Measurements from ENCODE around the gene G6PD.
"Not testable (repeated sequence)": the region's sequence is repeated elsewhere in the genome, so short reads cannot be mapped to it uniquely, and the experiment has no call there.

The G6PD gene

GRCh38 chrX:154546354-154547244 is at the start of gene G6PD:
Gene G6PD, minus strand, starts transcription at chrX:154546846. Its CDS starts 691 bp downstream, at chrX:154546155.
- Histone ChIP-seq H3K9me3 (ENCODE audit: insufficient read depth, low read depth, low read length) (no peaks in the 10 kb centered on the region), H3K4me1 (ENCODE audit: insufficient read depth, low read length) (no peaks in the 10 kb centered on the region), H3K9ac (ENCODE audit: low read depth, low read length) (peak within 1 kb of the TSS; percentile 91; the same call in 1 of the 2 replicates), H3K36me3 (ENCODE audit: insufficient read depth, low read depth, low read length) (peaks cover 24% of the 10 kb centered on the region; the same call in 1 of the 2 replicates), H3K27ac (ENCODE audit: low read length) (no peak within 1 kb of the TSS), H3K4me3 (ENCODE audit: low read length) (peak within 1 kb of the TSS; percentile 96), H3K27me3 (ENCODE audit: insufficient read depth, low read length) (no peaks in the 10 kb centered on the region)

- Histone ChIP-seq H3K9me3 (ENCODE audit: insufficient read depth, low read depth, low read length) (no peaks in the 10 kb centered on the region), H3K27me3 (ENCODE audit: insufficient read depth, low read length) (no peaks in the 10 kb centered on the region), H3K27ac (ENCODE audit: low read length) (no peak overlapping the region), H3K36me3 (ENCODE audit: insufficient read depth, low read depth, low read length) (no peaks in the 10 kb centered on the region), H3K4me1 (ENCODE audit: insufficient read depth, low read length) (peaks cover 13% of the 10 kb centered on the region), H3K9ac (ENCODE audit: low read depth, low read length) (no peak overlapping the region; the same call in 1 of the 2 replicates), H3K4me3 (ENCODE audit: low read length) (0 out of 2 replicates have a peak overlapping the region, but pooled peaks have one; percentile 41)
These were observed 49.1 kb upstream of the G6PD start for GRCh38 chrX:154595559-154596249.

GRCh38 chrX:154594491-154594890 is 47.8 kb upstream of the G6PD start:
- no peak overlapping the region for H3K27ac ChIP-seq (ENCODE audit: low read length)

GRCh38 chrX:154593201-154593600 is 46.6 kb upstream of the G6PD start:
- H3K9me3 ChIP-seq (ENCODE audit: insufficient read depth, low read depth, low read length) = no peaks in the 10 kb centered on the region

More at GRCh38 chrX:154594491-154594890, 47.8 kb upstream of the G6PD start:
- H3K4me3 ChIP-seq (ENCODE audit: low read length) = no peak overlapping the region
- H3K9ac ChIP-seq (ENCODE audit: low read depth, low read length) = no peak overlapping the region
- H3K27me3 ChIP-seq (ENCODE audit: insufficient read depth, low read length) = no peaks in the 10 kb centered on the region
- H3K4me1 ChIP-seq (ENCODE audit: insufficient read depth, low read length) = peaks cover 13% of the 10 kb centered on the region
- H3K36me3 ChIP-seq (ENCODE audit: insufficient read depth, low read depth, low read length) = no peaks in the 10 kb centered on the region
- no peaks in the 10 kb centered on the region for H3K9me3 ChIP-seq (ENCODE audit: insufficient read depth, low read depth, low read length)

GRCh38 chrX:154592505-154592904 is 45.9 kb upstream of the G6PD start:
- H3K9me3 ChIP-seq (ENCODE audit: insufficient read depth, low read depth, low read length) = no peaks in the 10 kb centered on the region
- peaks cover 13% of the 10 kb centered on the region for H3K4me1 ChIP-seq (ENCODE audit: insufficient read depth, low read length)
- no peak overlapping the region for H3K27ac ChIP-seq (ENCODE audit: low read length)

More at GRCh38 chrX:154593201-154593600, 46.6 kb upstream of the G6PD start:
- H3K4me1 ChIP-seq (ENCODE audit: insufficient read depth, low read length) = peaks cover 13% of the 10 kb centered on the region
- no peak overlapping the region for H3K27ac ChIP-seq (ENCODE audit: low read length)
- H3K36me3 ChIP-seq (ENCODE audit: insufficient read depth, low read depth, low read length) = no peaks in the 10 kb centered on the region
- H3K27me3 ChIP-seq (ENCODE audit: insufficient read depth, low read length) = no peaks in the 10 kb centered on the region
- H3K9ac ChIP-seq (ENCODE audit: low read depth, low read length) = no peak overlapping the region
- no peak overlapping the region for H3K4me3 ChIP-seq (ENCODE audit: low read length)

GRCh38 chrX:154590415-154590814 is 43.8 kb upstream of the G6PD start:
- not testable (repeated sequence) for H3K27ac ChIP-seq (ENCODE audit: low read length); H3K4me1 ChIP-seq (ENCODE audit: insufficient read depth, low read length); H3K9ac ChIP-seq (ENCODE audit: low read depth, low read length); H3K36me3 ChIP-seq (ENCODE audit: insufficient read depth, low read depth, low read length); H3K4me3 ChIP-seq (ENCODE audit: low read length); H3K9me3 ChIP-seq (ENCODE audit: insufficient read depth, low read depth, low read length); H3K27me3 ChIP-seq (ENCODE audit: insufficient read depth, low read length)

More at GRCh38 chrX:154592505-154592904, 45.9 kb upstream of the G6PD start:
- no peak overlapping the region for H3K9ac ChIP-seq (ENCODE audit: low read depth, low read length)
- H3K27me3 ChIP-seq (ENCODE audit: insufficient read depth, low read length) = no peaks in the 10 kb centered on the region
- no peaks in the 10 kb centered on the region for H3K36me3 ChIP-seq (ENCODE audit: insufficient read depth, low read depth, low read length)
- no peak overlapping the region for H3K4me3 ChIP-seq (ENCODE audit: low read length)

GRCh38 chrX:154584585-154585183 is 38.0 kb upstream of the G6PD start, which contains the start of gene CTAG1A:
Gene CTAG1A, plus strand, starts transcription at chrX:154585133. Its CDS starts 74 bp downstream, at chrX:154585207.
- not testable (repeated sequence) for H3K27me3 ChIP-seq (ENCODE audit: insufficient read depth, low read length); H3K27ac ChIP-seq (ENCODE audit: low read length); H3K4me3 ChIP-seq (ENCODE audit: low read length); H3K36me3 ChIP-seq (ENCODE audit: insufficient read depth, low read depth, low read length); H3K9me3 ChIP-seq (ENCODE audit: insufficient read depth, low read depth, low read length); H3K9ac ChIP-seq (ENCODE audit: low read depth, low read length); H3K4me1 ChIP-seq (ENCODE audit: insufficient read depth, low read length)

- not testable (repeated sequence) for H3K9me3 ChIP-seq (ENCODE audit: insufficient read depth, low read depth, low read length); H3K9ac ChIP-seq (ENCODE audit: low read depth, low read length); H3K4me3 ChIP-seq (ENCODE audit: low read length); H3K4me1 ChIP-seq (ENCODE audit: insufficient read depth, low read length); H3K27me3 ChIP-seq (ENCODE audit: insufficient read depth, low read length); H3K36me3 ChIP-seq (ENCODE audit: insufficient read depth, low read depth, low read length); H3K27ac ChIP-seq (ENCODE audit: low read length)
These were observed 36.3 kb upstream of the G6PD start for GRCh38 chrX:154582994-154583393.

- H3K4me1 ChIP-seq (ENCODE audit: insufficient read depth, low read length); H3K9ac ChIP-seq (ENCODE audit: low read depth, low read length); H3K36me3 ChIP-seq (ENCODE audit: insufficient read depth, low read depth, low read length); H3K27me3 ChIP-seq (ENCODE audit: insufficient read depth, low read length); H3K4me3 ChIP-seq (ENCODE audit: low read length); H3K27ac ChIP-seq (ENCODE audit: low read length); H3K9me3 ChIP-seq (ENCODE audit: insufficient read depth, low read depth, low read length): not testable (repeated sequence)
These were observed 28.4 kb upstream of the G6PD start for GRCh38 chrX:154575076-154575475.

GRCh38 chrX:154573061-154573460 is 26.4 kb upstream of the G6PD start:
- H3K36me3 ChIP-seq (ENCODE audit: insufficient read depth, low read depth, low read length); H3K9ac ChIP-seq (ENCODE audit: low read depth, low read length); H3K9me3 ChIP-seq (ENCODE audit: insufficient read depth, low read depth, low read length); H3K4me1 ChIP-seq (ENCODE audit: insufficient read depth, low read length); H3K27me3 ChIP-seq (ENCODE audit: insufficient read depth, low read length); H3K27ac ChIP-seq (ENCODE audit: low read length); H3K4me3 ChIP-seq (ENCODE audit: low read length): not testable (repeated sequence)

GRCh38 chrX:154570361-154570760 is 23.7 kb upstream of the G6PD start:
- H3K36me3 ChIP-seq (ENCODE audit: insufficient read depth, low read depth, low read length); H3K27me3 ChIP-seq (ENCODE audit: insufficient read depth, low read length); H3K27ac ChIP-seq (ENCODE audit: low read length); H3K9me3 ChIP-seq (ENCODE audit: insufficient read depth, low read depth, low read length); H3K9ac ChIP-seq (ENCODE audit: low read depth, low read length); H3K4me3 ChIP-seq (ENCODE audit: low read length); H3K4me1 ChIP-seq (ENCODE audit: insufficient read depth, low read length): not testable (repeated sequence)
